HT-29 (cell line): ENCODE results near the gene PRXL2B. TPM values are rescaled to one million over a fixed set of nuclear protein-coding genes. Genes with fewer than 3 reads are reported as not detected.
A peak's percentile ranks its signal among the peaks of the same experiment; 100 is the strongest.
"Not testable (repeated sequence)": the region's sequence is repeated elsewhere in the genome, so short reads cannot be mapped to it uniquely, and the experiment has no call there.

Experiments used
- DNase-seq: peaks from one replicate; pipeline ENCODE4 v3.0.0-alpha.2; 2015; ENCODE audit warnings: low spot score
- total RNA-seq: library from RNA; depleted of rRNA; stranded (reverse); fragments of >200 nt; shearing (Covaris generic); gene quantifications from 2 replicates; pipeline ENCODE4 v1.2.3, GENCODE V29; 2014

The PRXL2B gene
- total RNA-seq, 1 experiment from 2014 or later = 90.1 TPM

DNA sequence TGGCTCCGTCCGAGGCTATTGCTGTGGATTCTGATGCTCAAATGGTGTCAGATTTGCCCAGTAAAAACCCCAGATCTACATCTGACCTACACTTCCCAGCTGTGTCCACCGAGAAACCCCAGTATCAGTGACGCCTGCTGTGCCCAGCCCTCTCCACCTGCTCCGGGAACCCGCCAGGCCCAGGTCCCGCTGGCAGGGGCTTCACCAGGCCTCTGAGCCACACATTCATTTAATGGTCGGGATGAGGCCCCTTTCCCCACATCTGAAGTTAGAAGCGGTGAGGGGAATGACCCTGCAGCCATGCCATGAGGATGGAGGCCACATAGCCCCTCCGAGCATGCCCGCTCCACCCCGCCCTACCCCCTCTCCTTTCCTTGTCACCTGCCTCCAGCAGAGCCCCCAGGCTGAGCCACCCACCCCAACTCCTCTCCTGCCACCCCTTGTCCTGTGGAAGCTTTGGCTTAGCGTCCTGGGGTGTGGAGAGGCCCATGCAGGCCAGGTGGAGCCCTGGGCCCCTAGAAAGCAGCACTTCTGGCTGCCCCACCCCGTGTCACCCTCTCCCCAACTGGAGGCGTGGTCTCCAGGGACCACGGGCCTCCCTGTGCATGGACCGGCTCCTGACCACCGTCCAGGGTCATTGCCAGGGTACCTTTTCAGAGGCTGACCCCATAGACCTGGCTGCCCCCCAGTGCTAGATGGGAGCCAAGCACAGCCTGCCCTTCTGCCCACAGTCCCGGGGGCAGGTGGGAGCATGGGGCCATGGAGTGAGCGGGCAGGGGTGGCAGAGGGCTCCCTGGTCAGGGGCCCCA, 22.4 kb upstream of the PRXL2B start:
- DNase-seq = no peak

DNA sequence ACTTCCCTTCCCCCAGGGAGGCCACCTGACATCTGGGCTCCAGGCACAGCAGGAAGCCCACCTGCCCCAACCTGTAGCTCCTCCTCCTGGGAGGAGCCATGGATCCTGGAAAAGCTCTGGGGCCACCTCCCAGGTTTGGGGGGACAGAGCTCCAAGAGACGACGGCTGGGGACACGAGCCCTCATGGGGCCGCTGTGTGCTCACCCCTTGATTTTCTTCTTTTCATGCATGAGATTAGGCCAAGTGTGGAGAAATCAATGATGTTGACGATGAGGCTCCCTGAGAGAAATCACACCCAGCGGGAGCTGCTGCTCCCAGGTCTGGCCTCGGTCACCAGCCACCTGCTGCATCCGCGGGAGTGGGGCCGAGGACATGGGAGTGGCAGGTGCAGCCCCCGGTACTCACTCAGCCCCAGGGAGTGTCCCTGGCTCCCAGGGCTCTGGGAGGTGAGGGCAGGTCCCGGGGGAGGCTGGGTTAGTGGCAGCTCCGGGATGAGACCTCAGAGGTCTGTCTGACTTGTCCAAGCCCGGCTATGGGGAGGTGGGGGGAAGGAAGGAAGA, 21.7 kb upstream of the PRXL2B start:
- no peak for DNase-seq

DNA sequence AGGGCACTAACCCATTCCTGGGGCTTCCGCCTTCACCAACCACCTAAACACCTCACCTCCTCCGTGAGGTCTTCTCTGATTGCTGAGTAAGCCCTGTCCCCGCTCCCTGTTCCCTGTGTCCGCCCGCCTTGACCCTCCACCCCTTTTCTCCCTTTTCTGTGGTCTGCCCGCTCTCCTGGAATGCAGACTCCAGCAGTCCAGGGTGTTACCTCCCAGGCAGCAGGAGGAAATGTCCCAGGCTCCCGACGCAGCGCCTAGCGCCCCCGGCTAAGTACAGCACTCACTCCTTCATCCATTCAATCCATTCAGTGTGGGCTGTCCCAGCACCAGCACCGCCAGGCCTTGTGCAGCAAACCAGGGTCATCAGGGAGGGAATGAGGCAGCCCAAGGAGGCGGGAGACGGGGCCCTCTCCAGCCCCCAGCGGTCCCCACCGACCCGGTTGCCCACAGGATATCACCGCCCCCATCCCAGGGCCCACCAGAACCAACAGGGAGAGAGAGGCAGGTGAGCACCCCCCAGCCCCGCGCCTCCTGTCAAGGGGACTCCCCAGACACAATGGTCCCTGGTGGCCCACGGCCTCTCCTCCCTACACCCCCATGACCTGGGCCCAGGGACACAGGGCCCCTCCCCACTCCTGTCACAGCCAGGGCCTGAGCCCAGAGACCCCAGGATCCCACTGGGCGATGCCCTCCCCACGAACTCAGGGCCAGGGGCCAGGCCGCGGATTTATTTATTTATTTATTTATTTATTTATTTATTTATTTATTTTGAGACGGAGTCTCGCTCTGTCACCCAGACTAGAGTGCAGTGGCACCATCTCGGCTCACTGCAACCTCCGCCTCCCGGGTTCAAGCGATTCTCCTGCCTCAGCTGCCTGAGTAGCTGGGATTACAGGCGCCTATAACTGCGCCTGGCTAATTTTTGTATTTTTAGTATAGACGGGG, 20.2 kb upstream of the PRXL2B start:
- peak; percentile 40 for DNase-seq

DNA sequence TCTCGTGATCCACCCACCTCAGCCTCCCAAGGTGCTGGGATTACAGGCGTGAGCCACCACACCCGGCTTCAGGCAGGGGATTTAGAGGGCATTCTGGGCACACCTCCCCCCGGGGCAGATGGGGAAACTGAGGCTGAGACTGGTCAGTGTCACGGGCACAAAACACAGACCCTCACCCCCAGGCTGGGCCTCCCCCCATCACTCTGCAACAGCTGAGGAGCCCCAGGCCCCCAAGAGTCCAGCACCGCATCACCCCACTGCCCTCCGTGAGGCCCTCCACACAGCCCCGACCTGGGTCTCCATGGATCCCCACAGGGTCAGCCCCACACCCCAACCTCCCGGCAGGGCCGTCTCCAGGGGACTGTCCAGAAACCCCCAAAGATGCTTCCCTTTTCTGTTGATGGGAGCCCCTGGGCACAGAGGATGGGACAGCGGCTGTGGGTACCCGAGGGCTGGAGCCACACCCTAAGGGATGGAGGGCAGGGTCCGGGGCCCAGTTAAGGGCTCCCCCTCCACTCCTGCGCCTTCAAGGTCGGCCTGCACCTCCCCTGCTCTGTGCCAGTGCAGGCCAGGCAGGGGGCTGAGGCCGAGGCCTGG, 19.4 kb upstream of the PRXL2B start:
- no peak for DNase-seq

DNA sequence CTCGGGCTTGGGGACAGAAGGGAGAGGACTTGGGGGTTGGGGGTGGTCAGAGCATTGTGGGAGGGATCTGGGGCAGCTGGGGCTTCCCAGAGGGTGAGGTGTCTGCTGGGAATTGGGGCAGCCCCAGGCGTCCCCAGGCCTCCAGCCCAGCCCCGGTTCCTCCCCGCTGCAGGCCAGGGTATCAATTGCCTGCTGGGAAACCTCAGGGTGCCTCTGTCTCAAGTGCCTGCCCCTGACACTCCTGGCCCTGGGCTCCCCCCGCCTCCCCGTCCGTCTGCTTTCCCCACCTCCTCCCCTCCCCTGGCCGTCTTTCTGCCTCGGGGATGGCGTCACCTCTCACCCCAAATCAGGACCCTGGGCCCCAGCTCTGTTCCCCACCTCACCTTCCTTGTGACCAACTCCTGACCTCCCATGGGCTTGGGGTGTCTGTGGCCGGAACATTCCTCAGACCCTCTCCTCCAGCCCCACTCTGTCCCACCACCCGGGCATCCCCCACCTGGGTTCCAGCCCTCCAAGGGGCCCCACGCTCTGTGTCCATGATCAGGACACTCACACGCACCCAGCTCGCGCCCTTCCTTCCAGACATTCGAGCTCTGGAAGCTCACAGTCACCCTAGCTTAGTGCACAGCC, 18.3 kb upstream of the PRXL2B start:
- not testable (repeated sequence) for DNase-seq

DNA sequence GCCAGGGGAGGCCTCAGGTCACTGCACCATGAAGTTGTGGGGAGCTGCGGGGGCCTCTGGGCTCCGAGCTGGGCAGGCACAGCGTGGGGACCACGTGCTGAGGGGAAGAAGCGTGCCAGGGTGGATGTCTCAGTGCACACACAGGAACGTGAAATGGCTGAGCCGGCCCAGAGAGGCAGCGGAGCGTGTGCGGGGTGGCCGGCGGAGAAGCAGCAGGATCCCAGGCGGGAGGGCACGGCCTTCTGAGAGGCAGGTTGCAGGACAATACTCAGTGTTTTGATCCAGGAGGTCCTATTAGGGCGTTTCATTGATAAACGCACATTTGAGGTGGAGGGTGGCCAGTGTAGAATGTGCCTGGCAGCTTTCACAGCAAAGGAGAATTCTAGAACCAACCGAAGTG, 17.5 kb upstream of the PRXL2B start:
- no peak for DNase-seq

DNA sequence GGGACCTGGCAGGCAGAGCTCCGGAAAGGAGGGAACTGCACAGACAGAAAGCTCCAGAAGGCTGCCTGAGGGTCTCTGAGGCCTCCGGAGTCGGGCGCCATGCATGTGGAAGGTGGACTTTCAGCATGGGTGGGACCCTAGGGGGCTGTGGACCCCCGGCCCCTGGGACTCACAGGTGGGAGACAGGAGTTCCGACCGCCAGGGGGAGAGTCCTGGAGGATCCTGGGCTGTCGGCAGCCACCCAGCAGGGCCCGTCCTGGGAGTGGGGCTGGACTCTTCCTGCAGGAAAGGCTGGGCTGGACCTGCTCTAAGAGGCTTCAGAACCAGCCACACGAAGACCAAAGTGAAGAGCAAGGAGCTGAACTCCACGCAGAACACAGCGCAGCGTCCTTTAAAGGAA, 16.9 kb upstream of the PRXL2B start:
- DNase-seq = not testable (repeated sequence)

DNA sequence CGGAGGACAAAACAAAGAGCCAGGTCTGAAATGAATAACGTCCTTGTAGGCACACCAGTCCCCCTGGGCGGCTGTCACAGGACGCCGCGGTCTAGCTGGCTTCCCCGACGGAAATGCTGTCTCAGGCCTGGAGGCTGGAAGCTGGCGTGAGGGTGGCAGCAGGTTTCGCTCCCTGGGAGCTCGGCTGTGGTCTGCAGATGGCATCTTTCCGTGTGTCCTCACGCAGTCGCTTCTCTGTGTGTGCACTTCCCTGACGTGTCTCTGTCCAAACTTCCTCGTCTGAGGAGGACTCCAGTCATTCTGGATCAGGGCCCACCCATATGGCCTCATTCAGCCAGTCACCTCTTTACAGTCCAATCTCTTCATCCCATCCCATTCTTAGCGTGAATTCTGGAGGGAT, 16.2 kb upstream of the PRXL2B start:
- no peak for DNase-seq

DNA sequence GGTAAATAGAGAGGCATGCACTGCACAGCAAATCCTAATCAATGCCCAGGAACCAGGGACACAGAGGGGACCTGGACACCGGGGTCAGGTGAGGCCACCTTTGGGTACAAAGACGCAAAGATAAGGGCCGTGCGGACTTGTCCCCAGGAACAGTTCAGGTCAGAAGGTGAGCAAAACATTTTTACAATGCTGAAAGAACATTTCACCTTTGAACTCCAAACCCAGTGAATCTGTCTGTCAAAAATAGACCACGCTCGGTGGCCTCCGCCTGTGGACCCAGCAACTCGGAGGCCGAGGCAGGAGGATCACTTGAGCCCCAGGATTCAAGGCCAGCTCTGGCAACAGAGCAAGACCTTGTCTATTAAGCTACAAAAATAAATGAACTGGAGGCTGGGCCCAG, 15.2 kb upstream of the PRXL2B start:
- DNase-seq = no peak

DNA sequence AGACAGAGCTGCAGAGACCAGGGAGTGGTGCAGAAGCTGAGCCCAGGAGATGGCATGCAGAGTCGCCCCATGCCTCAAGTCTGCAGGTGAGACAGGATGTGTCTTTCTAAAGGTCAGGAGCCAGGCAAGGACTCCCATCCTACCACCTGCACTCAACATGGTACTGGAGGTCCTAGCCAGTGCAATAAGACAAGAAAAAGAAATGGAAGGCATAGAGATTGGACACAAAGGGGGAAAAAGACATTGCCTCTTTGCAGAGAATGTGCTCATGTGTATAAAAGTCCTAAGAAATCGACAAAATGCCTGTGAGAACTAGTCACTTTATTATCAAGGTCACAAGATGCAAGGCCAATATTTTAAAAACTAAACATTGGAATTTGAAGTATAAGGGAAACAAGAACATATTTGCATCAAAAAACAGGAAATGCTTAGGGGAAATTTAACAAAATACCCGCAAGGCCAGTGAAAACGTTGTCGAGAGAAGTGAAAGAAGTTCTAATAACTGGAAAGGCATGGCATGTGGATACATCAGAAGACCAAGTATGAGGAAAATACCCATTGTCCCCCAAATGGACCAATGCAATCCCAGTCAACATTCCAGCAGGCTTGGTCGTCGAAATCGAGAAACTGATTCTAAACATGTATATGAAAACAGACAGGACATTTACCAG, 13.2 kb upstream of the PRXL2B start:
- DNase-seq = no peak

DNA sequence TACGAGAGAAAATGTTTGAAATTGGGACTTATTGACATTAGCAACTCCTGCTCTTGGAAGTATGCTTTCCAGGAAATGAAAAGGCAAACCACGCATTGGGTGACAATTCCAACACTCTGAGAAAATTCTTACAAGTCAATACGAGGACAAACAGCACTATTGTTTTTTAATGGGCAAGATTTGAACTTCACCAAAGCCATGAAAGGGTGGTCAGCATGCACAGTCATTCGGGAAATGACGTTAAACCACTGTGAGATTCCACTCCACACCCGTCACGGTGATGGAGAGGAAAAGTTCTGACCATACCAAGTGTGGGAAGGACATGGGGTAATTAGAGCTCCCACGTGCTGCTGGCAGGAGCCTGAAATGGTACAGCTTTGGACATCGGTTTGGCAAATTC, 12.2 kb upstream of the PRXL2B start:
- no peak for DNase-seq

DNA sequence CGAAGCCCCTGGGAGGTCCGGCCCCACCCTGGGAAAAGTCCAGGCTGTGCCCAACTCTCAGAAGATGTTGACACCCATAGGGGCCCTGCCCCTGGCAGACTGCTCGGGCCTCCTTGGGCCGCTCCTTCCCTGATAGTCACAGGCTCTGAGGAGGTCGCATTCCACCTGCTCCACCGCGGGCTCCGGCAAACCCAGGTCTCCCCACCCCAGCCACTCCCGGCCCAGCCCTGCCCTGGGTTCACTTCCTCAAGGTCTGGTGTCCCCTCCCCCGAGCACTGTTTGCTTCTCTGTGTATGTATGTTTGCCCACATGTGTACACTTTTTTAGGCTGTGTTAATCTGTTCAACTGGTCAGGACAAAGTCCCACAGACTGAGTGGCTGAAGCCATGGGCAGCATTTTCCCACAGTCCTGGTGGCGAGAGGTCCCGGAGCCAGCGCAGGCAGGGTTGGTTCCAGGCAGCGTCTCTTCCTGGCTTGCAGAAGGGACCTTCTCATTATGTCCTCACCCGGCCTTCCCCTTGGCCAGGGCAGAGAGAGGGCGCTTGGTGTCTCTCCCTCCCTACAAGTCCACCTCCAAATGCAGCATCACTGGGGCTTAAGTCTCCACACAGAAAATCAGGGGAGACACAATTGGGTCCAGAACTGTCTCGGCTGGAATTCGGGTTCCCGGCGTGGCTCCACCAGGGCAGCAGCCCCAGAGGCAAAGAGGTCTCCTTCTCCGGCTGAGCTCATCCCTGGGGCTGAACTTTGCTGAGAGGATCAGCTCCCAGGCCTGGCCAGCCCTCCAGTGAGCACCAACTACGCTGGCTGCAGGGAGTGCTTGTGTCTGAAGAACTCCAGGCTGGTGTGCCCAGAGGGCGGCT, 10.5 kb upstream of the PRXL2B start:
- peak; percentile 80 for DNase-seq

DNA sequence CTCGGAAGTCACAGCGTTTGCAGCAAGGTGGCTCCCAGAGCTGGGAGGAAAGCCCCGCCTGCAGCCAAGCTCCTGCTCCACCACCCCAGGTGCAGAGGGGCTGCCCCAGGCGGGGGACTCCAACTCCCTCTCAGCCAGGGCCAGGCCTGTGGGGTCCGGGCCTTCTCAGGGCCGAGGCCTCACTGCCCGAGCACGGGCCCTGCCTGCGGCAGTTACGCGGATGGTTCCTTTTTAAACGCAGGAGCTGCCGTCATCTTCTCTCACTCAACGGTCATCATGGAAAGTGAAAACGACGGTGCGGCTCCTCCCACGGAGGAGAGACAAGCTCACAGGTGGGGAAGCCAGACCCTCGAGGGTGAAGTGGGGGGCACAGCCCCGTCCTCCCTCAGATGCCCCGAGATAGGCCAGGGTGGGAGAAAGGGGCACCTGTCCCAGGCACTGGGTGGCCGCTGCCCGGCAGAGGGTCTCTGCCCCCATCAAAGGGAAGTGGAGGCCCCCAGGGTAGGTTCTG, 9.0 kb upstream of the PRXL2B start:
- DNase-seq = not testable (repeated sequence)

DNA sequence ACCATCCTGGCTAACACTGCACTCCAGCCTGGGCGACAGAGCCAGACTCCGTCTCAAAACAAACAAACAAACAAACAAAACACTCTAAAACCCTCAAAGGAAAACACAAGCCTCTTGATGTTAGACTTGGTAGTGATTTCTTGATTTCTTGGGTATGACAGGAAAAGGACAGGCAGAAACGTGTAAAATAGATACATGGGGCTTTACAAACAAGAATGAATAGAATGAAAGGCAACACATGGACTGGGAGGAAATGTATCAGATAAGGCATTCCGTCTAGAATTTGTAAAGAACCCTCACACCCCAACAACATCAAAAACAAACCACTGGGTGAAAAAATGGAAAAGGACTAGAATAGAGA, 7.8 kb upstream of the PRXL2B start:
- DNase-seq = no peak

DNA sequence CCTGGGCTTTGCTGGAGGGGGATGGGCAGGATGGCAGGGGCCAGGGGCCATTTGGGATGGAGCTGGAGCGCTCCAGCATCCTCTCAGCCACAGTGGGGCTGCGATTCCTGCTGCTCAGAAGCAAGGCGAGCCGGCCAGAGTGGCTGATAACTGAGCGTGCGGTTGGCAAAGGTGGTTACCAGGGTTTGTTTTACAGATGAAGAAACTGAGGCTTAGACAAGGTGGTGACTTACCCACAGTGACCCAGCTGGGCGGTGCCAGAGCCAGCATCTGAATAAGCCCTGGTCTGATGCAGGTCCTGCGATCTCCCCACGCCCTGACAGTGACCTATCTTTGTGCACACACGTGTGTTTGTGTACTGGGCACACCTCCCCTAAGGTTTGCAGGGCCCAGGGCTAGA, 5.9 kb upstream of the PRXL2B start:
- no peak for DNase-seq

DNA sequence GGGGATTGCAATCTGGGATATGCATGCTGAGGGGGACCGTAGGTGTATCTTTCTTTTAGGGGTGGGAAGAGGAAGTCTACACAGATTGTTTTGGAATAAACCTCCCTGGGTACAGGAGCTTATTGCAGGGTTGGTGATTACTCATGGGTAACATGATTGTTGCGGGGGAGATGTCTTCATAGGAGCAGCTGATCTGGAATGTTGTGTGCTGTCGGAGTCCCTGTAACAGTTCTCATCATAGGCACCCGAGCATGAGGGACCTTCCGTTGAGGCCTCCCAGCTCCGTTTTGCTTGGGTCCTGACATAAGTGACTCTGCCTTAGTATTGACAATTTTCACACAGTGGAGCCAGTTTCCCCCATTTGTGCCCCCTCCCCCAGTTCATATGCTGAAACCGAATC, 4.2 kb upstream of the PRXL2B start:
- DNase-seq = no peak

DNA sequence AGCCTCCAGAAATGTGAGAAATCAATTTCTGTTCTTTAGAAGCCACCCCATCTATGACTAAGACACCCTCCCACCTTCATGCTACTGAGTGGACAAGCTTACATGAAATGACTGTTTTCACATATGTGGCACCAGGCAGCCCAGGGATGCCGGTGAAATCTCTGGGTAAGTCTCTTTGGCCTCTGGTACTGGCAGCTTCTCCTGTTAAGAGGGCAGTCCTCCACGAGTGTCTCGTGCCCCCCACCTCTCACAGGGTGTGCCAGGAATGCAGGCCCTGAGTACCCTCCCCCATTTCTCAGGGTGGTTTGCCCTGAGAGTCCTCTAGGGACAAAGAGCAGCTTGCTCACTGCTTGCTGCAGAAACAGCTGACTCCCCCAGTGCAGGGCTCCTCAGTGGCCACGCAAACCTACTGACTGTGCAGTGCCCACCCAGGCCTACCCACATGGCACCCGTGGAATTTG, 3.2 kb upstream of the PRXL2B start:
- no peak for DNase-seq

DNA sequence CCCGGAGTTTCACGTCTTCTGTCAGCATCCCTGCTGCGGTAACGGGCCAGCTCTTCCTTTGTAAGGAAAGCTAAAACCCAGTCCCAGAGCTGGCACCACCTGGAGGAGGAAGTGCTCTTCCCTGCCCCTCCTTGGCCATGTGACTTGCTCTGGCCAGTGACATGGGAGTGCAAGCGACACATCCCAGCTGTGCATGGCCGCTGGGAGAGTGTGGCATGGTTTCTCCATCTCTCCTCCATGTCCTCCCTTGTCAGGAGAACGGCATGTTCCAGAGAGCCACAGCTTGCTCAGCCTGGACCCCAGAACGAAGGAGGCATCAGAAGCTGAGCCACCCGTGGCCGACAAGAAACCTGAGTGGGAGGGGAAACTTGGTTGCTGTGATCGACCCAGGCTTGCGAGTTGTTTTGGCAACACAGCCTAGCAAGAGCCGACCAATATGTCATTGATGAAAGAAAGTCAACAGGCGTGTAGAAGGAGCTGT, 2.7 kb upstream of the PRXL2B start:
- DNase-seq = peak; percentile 78

DNA sequence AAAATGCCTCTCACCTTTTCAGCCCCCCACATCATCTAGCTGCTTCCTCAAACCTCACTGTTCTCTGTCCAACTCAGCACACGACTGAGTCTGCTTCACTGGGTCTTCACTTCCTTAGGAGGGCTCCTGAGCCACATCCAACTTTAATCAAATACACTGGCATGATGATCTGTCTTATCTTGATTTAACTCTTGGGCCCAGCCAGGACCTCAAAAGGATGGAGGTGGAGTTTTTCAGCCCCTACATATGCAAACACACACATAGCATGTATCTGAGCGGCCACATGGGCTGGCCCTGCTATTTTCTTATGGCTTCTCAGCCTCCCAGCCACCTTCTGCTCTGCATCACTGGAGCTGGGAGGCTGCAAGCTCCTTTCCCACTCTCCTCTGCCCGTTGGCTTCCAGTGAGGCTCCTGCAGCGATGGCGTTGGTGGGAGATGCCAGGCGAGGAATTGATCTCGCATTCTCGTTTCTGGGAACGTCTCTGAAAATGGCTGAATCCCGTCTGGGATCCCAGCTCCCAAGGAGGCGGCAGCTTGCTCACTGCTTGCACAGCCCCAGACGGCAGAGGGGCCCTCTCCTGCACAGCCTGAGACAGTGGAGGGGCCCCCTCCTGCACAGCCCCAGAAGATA, 1.8 kb upstream of the PRXL2B start:
- DNase-seq = no peak
